Transverse colon (tissue), 4 donors: Measurements from ENCODE around the gene WDR41.

ENCODE experiments used
- CTCF ChIP-seq, 5 experiments: fragments of 200-600 bp in 3 of 5; fragments of 450-650 bp in 2 of 5; sonication (generic) in 3 of 5; IDR thresholded peaks; 1 replicate in 2 of 5; 2 replicates in 3 of 5; pipeline ENCODE4 v1.5.1; 2016 to 2017; ENCODE audit warnings: antibody characterized with exemption in 5 of 5, inconsistent platforms in 3 of 5, mild to moderate bottlenecking in 2 of 5, moderate library complexity in 1 of 5
- POLR2A ChIP-seq: fragments of 450-650 bp; IDR thresholded peaks from one replicate; pipeline ENCODE4 v1.6.1; 2016; ENCODE audit warnings: antibody characterized with exemption, mild to moderate bottlenecking, moderate library complexity
- POLR2AphosphoS5 ChIP-seq, 3 donors: sonication (generic); formaldehyde crosslinking; IDR thresholded peaks; one replicate each; pipeline ENCODE4 v1.6.1; 2016; ENCODE audit warnings: antibody characterized with exemption in 3 of 3

- TF ChIP-seq CTCF (IDR thresholded peaks at IDR 0.05) (no peak), POLR2AphosphoS5 (IDR thresholded peaks at IDR 0.05) (no peak), POLR2A (no peak)
Measured at GRCh38 chr5:77431719-77432118, 60.4 kb downstream of the WDR41 start.
